LoVo (cell line): ENCODE data around the gene PFKL.
"Not testable (repeated sequence)": the region's sequence is repeated elsewhere in the genome, so short reads cannot be mapped to it uniquely, and the experiment has no call there.

Experiments
- DNase-seq: peaks from one replicate; pipeline ENCODE4 v3.0.0-alpha.2; 2016; ENCODE audit warnings: low spot score

Gene PFKL

GRCh38 chr21:44279354-44280260 is 20.2 kb upstream of the PFKL start:
- no peak for DNase-seq

- DNase-seq = no peak
Measured at GRCh38 chr21:44281801-44282200, 18.1 kb upstream of the PFKL start.

- DNase-seq = no peak
Measured at GRCh38 chr21:44282370-44282769, 17.5 kb upstream of the PFKL start.

GRCh38 chr21:44283211-44283785 is 16.6 kb upstream of the PFKL start:
- DNase-seq = not testable (repeated sequence)

- no peak for DNase-seq
Measured at GRCh38 chr21:44283948-44284347, 15.9 kb upstream of the PFKL start.

- DNase-seq = no peak
Measured at GRCh38 chr21:44285138-44285992, 14.5 kb upstream of the PFKL start, which contains the start of gene AIRE. Gene AIRE (plus strand): TSS chr21:44285876. CDS start chr21:44286007, 131 bp downstream.

GRCh38 chr21:44286086-44286715 is 13.7 kb upstream of the PFKL start:
- no peak for DNase-seq

GRCh38 chr21:44286716-44287632 is 12.9 kb upstream of the PFKL start:
- no peak for DNase-seq

GRCh38 chr21:44288251-44289110 is 11.4 kb upstream of the PFKL start:
- DNase-seq = no peak

GRCh38 chr21:44289381-44290010 is 10.4 kb upstream of the PFKL start:
- DNase-seq = no peak

- DNase-seq = no peak
Measured at GRCh38 chr21:44290327-44291077, 9.4 kb upstream of the PFKL start.

- DNase-seq = no peak
Measured at GRCh38 chr21:44291078-44291935, 8.5 kb upstream of the PFKL start.

GRCh38 chr21:44291936-44292811 is 7.7 kb upstream of the PFKL start:
- DNase-seq = no peak

GRCh38 chr21:44292812-44293195 is 7.0 kb upstream of the PFKL start:
- DNase-seq = no peak

GRCh38 chr21:44293551-44294231 is 6.2 kb upstream of the PFKL start:
- DNase-seq = no peak
